ENCODE results near the gene SCYL1.

SCYL1 gene

GRCh38 chr11:65491614-65492386 is 33.1 kb upstream of the SCYL1 start:
- peak overlapping the region; percentile 9; the same call in 1 of the 2 replicates for H3K4me3 ChIP-seq (ENCODE audit: low read depth, low read length)
- peak; percentile 99 for DNase-seq (ENCODE audit: low read depth, low spot score)
- ChIA-PET CTCF (interaction anchor here (1.0 to 10.0 kb wide), 6 partner anchors 10 to 75 kb away, joined by 3 to 96 read pairs (median 10); no protein-coding TSS in a partner anchor), POLR2A (interaction anchor here (0.5 to 12.4 kb wide), 11 partner anchors 12 to 287 kb away, joined by 3 to 703 read pairs (median 10); partner anchors contain the start of genes DPF2, MALAT1 and NEAT1)
- TF ChIP-seq CTCF (IDR thresholded peaks at IDR 0.05; ENCODE audit: insufficient read depth, low read length, missing control alignments), result no peak

GRCh38 chr11:65492387-65492636 is 32.6 kb upstream of the SCYL1 start:
- no peak overlapping the region for H3K4me3 ChIP-seq (ENCODE audit: low read depth, low read length)
- no peak for DNase-seq (ENCODE audit: low read depth, low spot score)
- POLR2A ChIA-PET, result interaction anchor here (0.5 to 12.4 kb wide), 10 partner anchors 11 to 287 kb away, joined by 3 to 703 read pairs (median 20); partner anchors contain the start of genes MALAT1 and NEAT1
- TF ChIP-seq CTCF (IDR thresholded peaks at IDR 0.05; ENCODE audit: insufficient read depth, low read length, missing control alignments), result no peak
- CTCF ChIA-PET, result interaction anchor here (2.5 to 10.0 kb wide), 4 partner anchors 15 to 76 kb away, joined by 6 to 96 read pairs (median 20); no protein-coding TSS in a partner anchor

GRCh38 chr11:65492637-65493366 is 32.1 kb upstream of the SCYL1 start:
- no peak for TF ChIP-seq CTCF (IDR thresholded peaks at IDR 0.05; ENCODE audit: insufficient read depth, low read length, missing control alignments)
- CTCF ChIA-PET, result interaction anchor here (1.2 to 10.0 kb wide), 5 partner anchors 15 to 76 kb away, joined by 4 to 96 read pairs (median 9); no protein-coding TSS in a partner anchor
- no peak overlapping the region for H3K4me3 ChIP-seq (ENCODE audit: low read depth, low read length)
- DNase-seq (ENCODE audit: low read depth, low spot score), result no peak
- POLR2A ChIA-PET, result interaction anchor here (1.5 to 12.4 kb wide), 9 partner anchors 11 to 73 kb away, joined by 3 to 703 read pairs (median 29); partner anchors contain the start of genes MALAT1 and NEAT1

GRCh38 chr11:65493367-65494176 is 31.3 kb upstream of the SCYL1 start:
- no peak for TF ChIP-seq CTCF (IDR thresholded peaks at IDR 0.05; ENCODE audit: insufficient read depth, low read length, missing control alignments)
- ChIA-PET CTCF (interaction anchor here (1.2 to 10.0 kb wide), 5 partner anchors 16 to 77 kb away, joined by 4 to 96 read pairs (median 9); no protein-coding TSS in a partner anchor), POLR2A (interaction anchor here (1.0 to 12.4 kb wide), 8 partner anchors 10 to 74 kb away, joined by 3 to 703 read pairs (median 32); partner anchors contain the start of genes MALAT1 and NEAT1)
- no peak overlapping the region for H3K4me3 ChIP-seq (ENCODE audit: low read depth, low read length)
- DNase-seq (ENCODE audit: low read depth, low spot score), result peak; percentile 92

GRCh38 chr11:65496304-65497140 is 28.4 kb upstream of the SCYL1 start:
- no peak for DNase-seq (ENCODE audit: low read depth, low spot score)
- ChIA-PET CTCF (interaction anchor here (1.2 to 3.9 kb wide), 6 partner anchors 8 to 80 kb away, joined by 3 to 27 read pairs (median 11); no protein-coding TSS in a partner anchor), POLR2A (interaction anchor here (0.8 to 17.0 kb wide), 11 partner anchors 8 to 126 kb away, joined by 3 to 1229 read pairs (median 103); partner anchors contain the start of gene NEAT1)
- no peak for TF ChIP-seq CTCF (IDR thresholded peaks at IDR 0.05; ENCODE audit: insufficient read depth, low read length, missing control alignments)
- peak overlapping the region; percentile 43 for H3K4me3 ChIP-seq (ENCODE audit: low read depth, low read length)
